A673 (cell line): ENCODE measurements around the gene HCFC2.
"Not testable (repeated sequence)": the region's sequence is repeated elsewhere in the genome, so short reads cannot be mapped to it uniquely, and the experiment has no call there.

Experiments used
- CTCF ChIP-seq: fragments of 300-800, 200-600 bp; sonication (generic); conservative IDR thresholded peaks from 2 replicates; pipeline ENCODE4 v1.5.1; 2017; ENCODE audit warnings: low read depth, mild to moderate bottlenecking, antibody characterized with exemption, low read length, moderate library complexity, mixed read lengths
- EZH2 ChIP-seq: fragments of 200-600 bp; sonication (generic); IDR thresholded peaks from 2 replicates; pipeline ENCODE4 v1.6.1; 2017; ENCODE audit warnings: borderline replicate concordance, low read depth, mild to moderate bottlenecking, mixed read lengths, antibody characterized with exemption, low read length; ENCODE audit not compliant: poor library complexity, severe bottlenecking

- not testable (repeated sequence) for TF ChIP-seq CTCF, EZH2
These were observed 24.6 kb upstream of the HCFC2 start for GRCh38 chr12:104039769-104040168.
